Left renal cortex interstitium (tissue), 4 donors: ENCODE data around the gene AGPAT2. TPM values are rescaled to one million over a fixed set of nuclear protein-coding genes. Genes with fewer than 3 reads are reported as not detected.
"Not testable (repeated sequence)": the region's sequence is repeated elsewhere in the genome, so short reads cannot be mapped to it uniquely, and the experiment has no call there.

ENCODE experiments used
- DNase-seq, 4 donors: peaks; one replicate each; pipeline ENCODE4 v3.0.0-alpha.2; 2013; ENCODE audit warnings: low read depth in 4 of 4, low spot score in 2 of 4, missing footprints in 1 of 4
- polyA plus RNA-seq, 4 donors: library from polyadenylated mRNA; unstranded; fragments of 120-200 nt; gene quantifications; one replicate each; pipeline ENCODE4 v1.2.1, GENCODE V29; 2013; ENCODE audit not compliant: insufficient read length in 4 of 4

AGPAT2 gene
- polyA plus RNA-seq, 4 donors = 39.4 to 61.8 (median 52.5) TPM

GRCh38 chr9:136721339-136722092 lies 34.3 kb upstream of the AGPAT2 start:
- no peak for DNase-seq

GRCh38 chr9:136720898-136721338 lies 33.7 kb upstream of the AGPAT2 start:
- no peak for DNase-seq

GRCh38 chr9:136720251-136720897 lies 33.1 kb upstream of the AGPAT2 start:
- DNase-seq = no peak

- DNase-seq = no peak
Observed at GRCh38 chr9:136719195-136719880, 32.1 kb upstream of the AGPAT2 start.

- DNase-seq = no peak
Observed at GRCh38 chr9:136718345-136719194, 31.3 kb upstream of the AGPAT2 start.

- no peak for DNase-seq
Observed at GRCh38 chr9:136717399-136717798, 30.1 kb upstream of the AGPAT2 start.

GRCh38 chr9:136714893-136715274 lies 27.6 kb upstream of the AGPAT2 start:
- no peak for DNase-seq

GRCh38 chr9:136714096-136714892 lies 27.0 kb upstream of the AGPAT2 start:
- DNase-seq = no peak

GRCh38 chr9:136713550-136713949 lies 26.3 kb upstream of the AGPAT2 start:
- no peak for DNase-seq

- DNase-seq = no peak
Observed at GRCh38 chr9:136712690-136713544, 25.7 kb upstream of the AGPAT2 start.

GRCh38 chr9:136711751-136712689 lies 24.8 kb upstream of the AGPAT2 start, which contains the start of gene DIPK1B:
Gene DIPK1B, plus strand, starts transcription at chr9:136712572. Its CDS starts 94 bp downstream, at chr9:136712666.
- DNase-seq = no peak

GRCh38 chr9:136711219-136711648 lies 24.0 kb upstream of the AGPAT2 start:
- not testable (repeated sequence) for DNase-seq

- DNase-seq = no peak
Observed at GRCh38 chr9:136710543-136710942, 23.3 kb upstream of the AGPAT2 start.

- DNase-seq = no peak
Observed at GRCh38 chr9:136709454-136710109, 22.3 kb upstream of the AGPAT2 start.

GRCh38 chr9:136707849-136708517 lies 20.7 kb upstream of the AGPAT2 start:
- no peak for DNase-seq

- DNase-seq = no peak
Observed at GRCh38 chr9:136707011-136707410, 19.8 kb upstream of the AGPAT2 start.

GRCh38 chr9:136705564-136705963 lies 18.3 kb upstream of the AGPAT2 start:
- no peak for DNase-seq
